ENCODE data around the gene ADCY3. TPM values are rescaled to one million over a fixed set of nuclear protein-coding genes. Genes with fewer than 3 reads are reported as not detected.

ADCY3 gene
- polyA plus RNA-seq, 3 donors: 2.5 to 9.3 (median 3.5) TPM

DNA sequence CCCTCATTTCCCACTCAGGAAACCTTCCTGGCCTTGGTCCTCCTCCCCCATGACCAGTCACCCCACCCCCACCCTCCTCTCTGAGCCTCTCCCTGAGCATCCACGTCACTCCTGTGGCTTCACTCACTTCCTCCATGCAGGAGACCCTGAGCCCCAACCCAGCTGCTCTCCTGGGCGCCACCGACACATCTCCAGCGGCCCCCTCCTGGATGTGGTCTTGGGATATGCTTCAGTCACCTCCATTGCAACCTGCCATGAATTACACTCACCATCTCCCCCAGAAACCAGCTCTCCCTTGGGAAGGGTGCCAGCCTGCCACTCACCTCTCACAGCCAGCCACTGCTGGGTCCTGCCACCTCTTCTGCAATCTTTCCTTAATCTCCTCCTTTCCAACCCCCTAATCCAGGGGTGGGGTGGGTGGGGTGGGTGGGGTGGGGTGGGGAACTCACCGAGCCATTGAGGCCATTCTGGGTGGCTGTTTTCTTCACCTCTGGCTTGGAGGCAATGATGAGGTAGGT is 82.0 kb downstream of the ADCY3 start:
- no peak overlapping the region for H2AFZ ChIP-seq (ENCODE audit: insufficient read depth, low read depth, low read length, poor library complexity, severe bottlenecking)
- no peak for DNase-seq
- WGBS (ENCODE audit: insufficient coverage): 68% methylated on average over 4 of the region's 5 CpGs
- peaks cover 47 to 54% of the 10 kb centered on the region in 2 donors for H3K36me3 Mint-ChIP-seq
- no peaks in the 10 kb centered on the region for H3K27me3 ChIP-seq (ENCODE audit: control insufficient read depth in 2 of 2, insufficient read depth in 2 of 2, low read length in 2 of 2)
- peak overlapping the region in 2 of 7 donors; percentile 46 for H3K27ac Mint-ChIP-seq
- no peak overlapping the region for H3K27ac ChIP-seq (ENCODE audit: low read depth in 1 of 2, low read length in 2 of 2)
- H3K4me3 Mint-ChIP-seq: no peak overlapping the region
- H3K9ac ChIP-seq (ENCODE audit: insufficient read depth, low read length, poor library complexity, severe bottlenecking): no peak overlapping the region
- H4K20me1 ChIP-seq (ENCODE audit: insufficient read depth, low read length): no peaks in the 10 kb centered on the region
- no peak overlapping the region for H3K4me3 ChIP-seq (replicated peaks in 1 of 3; ENCODE audit: low read depth in 2 of 3, low read length in 3 of 3)
- peaks cover 0 to 1% (median 0%) of the 10 kb centered on the region in 3 donors for H3K27me3 Mint-ChIP-seq (ENCODE audit: low read depth in 3 of 3)
- H3K4me1 Mint-ChIP-seq: no peaks in the 10 kb centered on the region
- H3K4me1 ChIP-seq (ENCODE audit: control insufficient read depth in 1 of 2, insufficient read depth in 2 of 2, low read length in 2 of 2): no peaks in the 10 kb centered on the region
- no peak overlapping the region for H3K4me2 ChIP-seq (replicated peaks; ENCODE audit: extremely low read depth, low read length, poor library complexity, severe bottlenecking)
- peaks cover 0 to 2% (median 0%) of the 10 kb centered on the region in 7 donors for H3K9me3 Mint-ChIP-seq
- H3K36me3 ChIP-seq (replicated peaks in 1 of 2; ENCODE audit: control insufficient read depth in 1 of 2, insufficient read depth in 2 of 2, low read length in 2 of 2): peaks cover 10 to 16% of the 10 kb centered on the region in 2 donors
- H3K9me3 ChIP-seq (replicated peaks in 1 of 2; ENCODE audit: control insufficient read depth in 1 of 2, insufficient read depth in 1 of 2, low read length in 2 of 2): no peaks in the 10 kb centered on the region
- H3K79me2 ChIP-seq (ENCODE audit: insufficient read depth, low read length): no peaks in the 10 kb centered on the region
- TF ChIP-seq, protein P1, sequence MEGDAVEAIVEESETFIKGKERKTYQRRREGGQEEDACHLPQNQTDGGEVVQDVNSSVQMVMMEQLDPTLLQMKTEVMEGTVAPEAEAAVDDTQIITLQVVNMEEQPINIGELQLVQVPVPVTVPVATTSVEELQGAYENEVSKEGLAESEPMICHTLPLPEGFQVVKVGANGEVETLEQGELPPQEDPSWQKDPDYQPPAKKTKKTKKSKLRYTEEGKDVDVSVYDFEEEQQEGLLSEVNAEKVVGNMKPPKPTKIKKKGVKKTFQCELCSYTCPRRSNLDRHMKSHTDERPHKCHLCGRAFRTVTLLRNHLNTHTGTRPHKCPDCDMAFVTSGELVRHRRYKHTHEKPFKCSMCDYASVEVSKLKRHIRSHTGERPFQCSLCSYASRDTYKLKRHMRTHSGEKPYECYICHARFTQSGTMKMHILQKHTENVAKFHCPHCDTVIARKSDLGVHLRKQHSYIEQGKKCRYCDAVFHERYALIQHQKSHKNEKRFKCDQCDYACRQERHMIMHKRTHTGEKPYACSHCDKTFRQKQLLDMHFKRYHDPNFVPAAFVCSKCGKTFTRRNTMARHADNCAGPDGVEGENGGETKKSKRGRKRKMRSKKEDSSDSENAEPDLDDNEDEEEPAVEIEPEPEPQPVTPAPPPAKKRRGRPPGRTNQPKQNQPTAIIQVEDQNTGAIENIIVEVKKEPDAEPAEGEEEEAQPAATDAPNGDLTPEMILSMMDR (IDR thresholded peaks at IDR 0.05): no peak
- intact Hi-C loops (cut with micrococcal nuclease): no loop called here

DNA sequence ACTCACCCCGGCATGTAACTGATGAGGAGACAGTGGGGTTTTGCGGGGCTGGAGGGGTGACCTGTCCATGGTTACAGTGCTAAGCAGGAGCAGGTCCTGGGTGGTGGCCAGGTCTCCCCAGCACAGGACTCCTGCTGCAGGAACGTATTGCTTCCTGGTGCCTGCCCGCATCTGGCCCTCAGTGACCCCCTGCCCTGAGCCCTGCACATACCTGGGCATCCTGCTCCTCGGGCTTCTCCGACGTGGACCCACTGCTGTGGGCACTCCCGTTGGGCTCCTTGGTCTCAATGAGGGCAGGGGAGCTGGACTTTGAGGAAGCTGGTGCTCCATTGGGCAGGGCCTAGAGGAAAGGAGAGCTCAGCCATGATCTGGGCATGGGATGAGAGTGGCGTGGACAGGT is 83.3 kb downstream of the ADCY3 start:
- H4K20me1 ChIP-seq (ENCODE audit: insufficient read depth, low read length): no peaks in the 10 kb centered on the region
- H3K4me3 Mint-ChIP-seq: no peak overlapping the region
- no peak overlapping the region for H2AFZ ChIP-seq (ENCODE audit: insufficient read depth, low read depth, low read length, poor library complexity, severe bottlenecking)
- no peak for DNase-seq
- H3K4me1 ChIP-seq (ENCODE audit: control insufficient read depth in 1 of 2, insufficient read depth in 2 of 2, low read length in 2 of 2): no peaks in the 10 kb centered on the region
- H3K9ac ChIP-seq (ENCODE audit: insufficient read depth, low read length, poor library complexity, severe bottlenecking): no peak overlapping the region
- no peaks in the 10 kb centered on the region for H3K79me2 ChIP-seq (ENCODE audit: insufficient read depth, low read length)
- no peaks in the 10 kb centered on the region for H3K9me3 ChIP-seq (replicated peaks in 1 of 2; ENCODE audit: control insufficient read depth in 1 of 2, insufficient read depth in 1 of 2, low read length in 2 of 2)
- H3K27me3 Mint-ChIP-seq (ENCODE audit: low read depth in 3 of 3): peaks cover 0 to 1% (median 0%) of the 10 kb centered on the region in 3 donors
- no peak overlapping the region for H3K4me2 ChIP-seq (replicated peaks; ENCODE audit: extremely low read depth, low read length, poor library complexity, severe bottlenecking)
- TF ChIP-seq, protein P1 (IDR thresholded peaks at IDR 0.05): no peak
- H3K4me3 ChIP-seq (replicated peaks in 1 of 3; ENCODE audit: low read depth in 2 of 3, low read length in 3 of 3): no peak overlapping the region
- H3K9me3 Mint-ChIP-seq: peaks cover 0 to 2% (median 0%) of the 10 kb centered on the region in 7 donors
- H3K27me3 ChIP-seq (ENCODE audit: control insufficient read depth in 2 of 2, insufficient read depth in 2 of 2, low read length in 2 of 2): no peaks in the 10 kb centered on the region
- H3K36me3 Mint-ChIP-seq: peaks cover 38 to 54% of the 10 kb centered on the region in 2 donors
- no peak overlapping the region for H3K27ac Mint-ChIP-seq
- H3K27ac ChIP-seq (ENCODE audit: low read depth in 1 of 2, low read length in 2 of 2): no peak overlapping the region
- 97% methylated on average over 9 of the region's 9 CpGs for WGBS (ENCODE audit: insufficient coverage)
- intact Hi-C loops (cut with micrococcal nuclease): no loop called here
- peaks cover 10 to 16% of the 10 kb centered on the region in 2 donors for H3K36me3 ChIP-seq (replicated peaks in 1 of 2; ENCODE audit: control insufficient read depth in 1 of 2, insufficient read depth in 2 of 2, low read length in 2 of 2)
- no peaks in the 10 kb centered on the region for H3K4me1 Mint-ChIP-seq
